ENCODE data around the gene STAT5A.
"Not testable (repeated sequence)": the region's sequence is repeated elsewhere in the genome, so short reads cannot be mapped to it uniquely, and the experiment has no call there.

DNA sequence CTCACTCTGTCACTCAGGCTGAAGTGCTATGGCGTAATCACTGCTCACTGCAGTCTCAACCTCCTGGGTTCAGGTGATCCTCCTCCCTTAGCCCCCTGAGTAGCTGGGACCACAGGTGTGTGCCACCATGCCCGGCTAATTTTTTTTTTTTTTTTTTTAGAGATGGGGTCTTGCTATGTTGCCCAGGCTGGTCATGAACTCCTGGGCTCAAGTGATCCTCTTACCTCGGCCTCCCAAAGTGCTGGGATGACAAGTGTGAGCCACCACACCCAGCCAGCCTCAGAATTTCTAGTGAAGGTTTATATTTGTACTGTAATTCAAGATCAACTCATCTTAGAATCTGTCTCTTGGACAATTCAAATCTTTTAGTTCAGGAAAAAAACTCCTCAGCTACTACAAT lies 44.2 kb upstream of the STAT5A start:
- not testable (repeated sequence) for TF ChIP-seq CTCF (conservative IDR thresholded peaks at IDR 0.05); EZH2 (IDR thresholded peaks at IDR 0.05; ENCODE audit: low read depth)

Data from PC-9 (cell line).